ENCODE measurements around the gene ATRAID.

ATRAID gene

GRCh38 chr2:27206346-27206745 is 5.5 kb upstream of the ATRAID start:
- no CpG with 5 or more reads among the region's 6 CpGs for WGBS, 2 donors (ENCODE audit: extremely low coverage in 2 of 2, insufficient read length in 2 of 2, insufficient replicate concordance in 1 of 2)
- Histone ChIP-seq H3K9ac (ENCODE audit: low read depth, low read length, poor library complexity) (no peak overlapping the region), H3K27ac (replicated peaks; ENCODE audit: low read length) (no peak overlapping the region), H2BK12ac (ENCODE audit: low read length) (no peak overlapping the region), H3K4me1 (ENCODE audit: control insufficient read depth in 2 of 2, insufficient read depth in 1 of 2, low read depth in 1 of 2, low read length in 2 of 2) (no peaks in the 10 kb centered on the region), H3K27me3 (ENCODE audit: control insufficient read depth in 3 of 3, insufficient read depth in 3 of 3, low read depth in 1 of 3, low read length in 3 of 3) (no peaks in the 10 kb centered on the region), H3K9me3 (replicated peaks in 1 of 2; ENCODE audit: control insufficient read depth in 2 of 2, insufficient read depth in 1 of 2, low read depth in 1 of 2, low read length in 2 of 2) (no peaks in the 10 kb centered on the region), H3K36me3 (replicated peaks in 1 of 2; ENCODE audit: control insufficient read depth in 2 of 2, insufficient read depth in 2 of 2, low read length in 2 of 2) (peaks cover 53 to 89% of the 10 kb centered on the region in 2 donors), H3K79me1 (ENCODE audit: low read depth, low read length) (peaks cover 8% of the 10 kb centered on the region), H4K8ac (ENCODE audit: low read depth, low read length) (no peak overlapping the region), H3K4me3 (ENCODE audit: low read length in 2 of 2) (no peak overlapping the region), H2BK120ac (ENCODE audit: low read depth, low read length) (no peak overlapping the region), H4K91ac (ENCODE audit: low read depth, low read length, poor library complexity) (no peak overlapping the region), H3K4ac (ENCODE audit: low read length) (no peak overlapping the region), H2BK15ac (ENCODE audit: low read length) (no peak overlapping the region), H3K14ac (ENCODE audit: low read length) (no peak overlapping the region), H3K18ac (ENCODE audit: low read length) (no peak overlapping the region), H3K23ac (ENCODE audit: low read depth, low read length, poor library complexity) (no peak overlapping the region), H2AK5ac (ENCODE audit: low read depth, low read length) (no peak overlapping the region), H2BK5ac (ENCODE audit: low read length) (no peak overlapping the region), H3K4me2 (ENCODE audit: insufficient read depth, low read length, poor library complexity, severe bottlenecking) (no peak overlapping the region), H2AFZ (ENCODE audit: low read length) (no peak overlapping the region)
- no peak for DNase-seq (ENCODE audit: low spot score)

- Histone ChIP-seq H3K4me1 (ENCODE audit: control insufficient read depth in 2 of 2, insufficient read depth in 1 of 2, low read depth in 1 of 2, low read length in 2 of 2) (peaks cover 4 to 5% of the 10 kb centered on the region in 2 donors), H3K23ac (ENCODE audit: low read depth, low read length, poor library complexity) (no peak overlapping the region), H3K4ac (ENCODE audit: low read length) (no peak overlapping the region), H3K27ac (replicated peaks; ENCODE audit: low read length) (no peak overlapping the region), H2AFZ (ENCODE audit: low read length) (no peak overlapping the region), H4K8ac (ENCODE audit: low read depth, low read length) (no peak overlapping the region), H3K79me1 (ENCODE audit: low read depth, low read length) (peaks cover 8% of the 10 kb centered on the region), H3K9ac (ENCODE audit: low read depth, low read length, poor library complexity) (no peak overlapping the region), H3K4me3 (ENCODE audit: low read length in 2 of 2) (no peak overlapping the region), H2BK5ac (ENCODE audit: low read length) (no peak overlapping the region), H4K91ac (ENCODE audit: low read depth, low read length, poor library complexity) (no peak overlapping the region), H2BK12ac (ENCODE audit: low read length) (no peak overlapping the region), H2AK5ac (ENCODE audit: low read depth, low read length) (no peak overlapping the region), H3K9me3 (replicated peaks in 1 of 2; ENCODE audit: control insufficient read depth in 2 of 2, insufficient read depth in 1 of 2, low read depth in 1 of 2, low read length in 2 of 2) (no peaks in the 10 kb centered on the region), H2BK15ac (ENCODE audit: low read length) (no peak overlapping the region), H3K36me3 (replicated peaks in 1 of 2; ENCODE audit: control insufficient read depth in 2 of 2, insufficient read depth in 2 of 2, low read length in 2 of 2) (peaks cover 39 to 70% of the 10 kb centered on the region in 2 donors), H3K4me2 (ENCODE audit: insufficient read depth, low read length, poor library complexity, severe bottlenecking) (no peak overlapping the region), H3K27me3 (ENCODE audit: control insufficient read depth in 3 of 3, insufficient read depth in 3 of 3, low read depth in 1 of 3, low read length in 3 of 3) (no peaks in the 10 kb centered on the region), H3K18ac (ENCODE audit: low read length) (no peak overlapping the region), H3K14ac (ENCODE audit: low read length) (no peak overlapping the region), H2BK120ac (ENCODE audit: low read depth, low read length) (no peak overlapping the region)
- DNase-seq (ENCODE audit: low spot score) = peak; percentile 9
- no CpG with 5 or more reads among the region's 4 CpGs for WGBS, 2 donors (ENCODE audit: extremely low coverage in 2 of 2, insufficient read length in 2 of 2, insufficient replicate concordance in 1 of 2)
These were observed 3.3 kb upstream of the ATRAID start for GRCh38 chr2:27208486-27209050.

GRCh38 chr2:27209621-27210401 is 2.0 kb upstream of the ATRAID start:
- Histone ChIP-seq H3K23ac (ENCODE audit: low read depth, low read length, poor library complexity) (no peak overlapping the region), H3K36me3 (replicated peaks in 1 of 2; ENCODE audit: control insufficient read depth in 2 of 2, insufficient read depth in 2 of 2, low read length in 2 of 2) (peaks cover 28 to 69% of the 10 kb centered on the region in 2 donors), H2BK120ac (ENCODE audit: low read depth, low read length) (no peak overlapping the region), H3K4ac (ENCODE audit: low read length) (no peak overlapping the region), H2BK12ac (ENCODE audit: low read length) (no peak overlapping the region), H2AFZ (ENCODE audit: low read length) (no peak overlapping the region), H4K8ac (ENCODE audit: low read depth, low read length) (no peak overlapping the region), H2BK15ac (ENCODE audit: low read length) (no peak overlapping the region), H3K79me1 (ENCODE audit: low read depth, low read length) (peaks cover 8% of the 10 kb centered on the region), H3K4me3 (ENCODE audit: low read length in 2 of 2) (no peak overlapping the region), H3K27me3 (ENCODE audit: control insufficient read depth in 3 of 3, insufficient read depth in 3 of 3, low read depth in 1 of 3, low read length in 3 of 3) (no peaks in the 10 kb centered on the region), H3K9ac (ENCODE audit: low read depth, low read length, poor library complexity) (no peak overlapping the region), H2BK5ac (ENCODE audit: low read length) (no peak overlapping the region), H3K18ac (ENCODE audit: low read length) (no peak overlapping the region), H2AK5ac (ENCODE audit: low read depth, low read length) (no peak overlapping the region), H3K9me3 (replicated peaks in 1 of 2; ENCODE audit: control insufficient read depth in 2 of 2, insufficient read depth in 1 of 2, low read depth in 1 of 2, low read length in 2 of 2) (no peaks in the 10 kb centered on the region), H3K14ac (ENCODE audit: low read length) (no peak overlapping the region), H3K4me1 (ENCODE audit: control insufficient read depth in 2 of 2, insufficient read depth in 1 of 2, low read depth in 1 of 2, low read length in 2 of 2) (peaks cover 4 to 5% of the 10 kb centered on the region in 2 donors), H3K4me2 (ENCODE audit: insufficient read depth, low read length, poor library complexity, severe bottlenecking) (no peak overlapping the region), H4K91ac (ENCODE audit: low read depth, low read length, poor library complexity) (no peak overlapping the region), H3K27ac (replicated peaks; ENCODE audit: low read length) (no peak overlapping the region)
- no peak for DNase-seq (ENCODE audit: low spot score)
- WGBS, 2 donors (ENCODE audit: extremely low coverage in 2 of 2, insufficient read length in 2 of 2, insufficient replicate concordance in 1 of 2) = no CpG with 5 or more reads among the region's 6 CpGs

- no peak for DNase-seq (ENCODE audit: low spot score)
- Histone ChIP-seq H3K18ac (ENCODE audit: low read length) (peak overlapping the region; percentile 31), H3K23ac (ENCODE audit: low read depth, low read length, poor library complexity) (no peak overlapping the region), H2BK120ac (ENCODE audit: low read depth, low read length) (no peak overlapping the region), H3K14ac (ENCODE audit: low read length) (no peak overlapping the region), H2BK15ac (ENCODE audit: low read length) (no peak overlapping the region), H3K79me1 (ENCODE audit: low read depth, low read length) (peaks cover 8% of the 10 kb centered on the region), H2AK5ac (ENCODE audit: low read depth, low read length) (no peak overlapping the region), H3K27me3 (ENCODE audit: control insufficient read depth in 3 of 3, insufficient read depth in 3 of 3, low read depth in 1 of 3, low read length in 3 of 3) (no peaks in the 10 kb centered on the region), H3K9ac (ENCODE audit: low read depth, low read length, poor library complexity) (peak overlapping the region; percentile 82), H3K4me1 (ENCODE audit: control insufficient read depth in 2 of 2, insufficient read depth in 1 of 2, low read depth in 1 of 2, low read length in 2 of 2) (peaks cover 4 to 5% of the 10 kb centered on the region in 2 donors), H4K91ac (ENCODE audit: low read depth, low read length, poor library complexity) (no peak overlapping the region), H2BK12ac (ENCODE audit: low read length) (no peak overlapping the region), H3K4ac (ENCODE audit: low read length) (no peak overlapping the region), H3K36me3 (replicated peaks in 1 of 2; ENCODE audit: control insufficient read depth in 2 of 2, insufficient read depth in 2 of 2, low read length in 2 of 2) (peaks cover 19 to 69% of the 10 kb centered on the region in 2 donors), H2AFZ (ENCODE audit: low read length) (peak overlapping the region; percentile 100), H3K4me2 (ENCODE audit: insufficient read depth, low read length, poor library complexity, severe bottlenecking) (peak overlapping the region; percentile 84), H3K27ac (replicated peaks; ENCODE audit: low read length) (peak overlapping the region; percentile 55), H2BK5ac (ENCODE audit: low read length) (no peak overlapping the region), H3K9me3 (replicated peaks in 1 of 2; ENCODE audit: control insufficient read depth in 2 of 2, insufficient read depth in 1 of 2, low read depth in 1 of 2, low read length in 2 of 2) (no peaks in the 10 kb centered on the region), H4K8ac (ENCODE audit: low read depth, low read length) (no peak overlapping the region), H3K4me3 (ENCODE audit: low read length in 2 of 2) (peak overlapping the region; percentile 86 to 97)
- no CpG with 5 or more reads among the region's 48 CpGs for WGBS, 2 donors (ENCODE audit: extremely low coverage in 2 of 2, insufficient read length in 2 of 2, insufficient replicate concordance in 1 of 2)
These were observed 449 bp upstream of the ATRAID start for GRCh38 chr2:27211241-27211942.

Measured in neuronal stem cell (in vitro differentiated cells).